VCaP (cell line): ENCODE data around the gene DOK6.

Experiments used
- H3K27ac ChIP-seq: fragments of 450-650 bp; 2 replicates; pipeline ENCODE4 v1.5.1; 2017
- CTCF ChIP-seq: fragments of 450-650 bp; conservative IDR thresholded peaks from 2 replicates; pipeline ENCODE4 v1.5.1; 2017; ENCODE audit warnings: mild to moderate bottlenecking, moderate library complexity

The DOK6 gene

GRCh38 chr18:69401226-69401971 lies 711 bp downstream of the DOK6 start:
- no peak for TF ChIP-seq CTCF
- no peak overlapping the region for H3K27ac ChIP-seq

DNA sequence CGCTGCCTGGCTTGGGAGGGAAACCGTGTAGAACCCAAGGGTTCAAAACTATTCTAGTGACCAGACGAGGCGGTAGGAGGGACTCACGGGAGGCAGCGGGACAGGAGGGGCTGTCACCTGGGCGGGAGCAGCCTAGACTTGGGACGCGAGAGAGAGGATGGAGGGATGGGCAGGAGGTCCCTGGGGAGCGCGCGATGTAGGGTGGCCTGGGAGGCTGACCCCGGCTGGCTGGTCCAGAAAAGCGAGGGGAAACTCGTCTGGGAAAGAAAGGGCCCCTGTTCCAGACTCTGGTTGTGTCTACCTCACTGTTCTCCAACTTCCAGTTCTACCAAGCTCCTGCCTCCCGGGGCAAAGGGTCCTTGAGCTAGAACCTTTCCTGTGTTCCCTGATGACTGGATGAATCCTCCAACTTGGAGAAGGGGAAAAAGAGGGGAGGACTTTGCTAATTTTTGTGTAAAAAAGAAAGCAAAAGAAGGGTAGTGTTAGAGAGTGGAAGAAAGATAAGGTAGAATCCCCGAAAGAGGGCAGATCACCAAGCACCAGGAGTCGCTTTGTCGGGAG lies 1.4 kb downstream of the DOK6 start:
- no peak overlapping the region for H3K27ac ChIP-seq
- no peak for TF ChIP-seq CTCF

DNA sequence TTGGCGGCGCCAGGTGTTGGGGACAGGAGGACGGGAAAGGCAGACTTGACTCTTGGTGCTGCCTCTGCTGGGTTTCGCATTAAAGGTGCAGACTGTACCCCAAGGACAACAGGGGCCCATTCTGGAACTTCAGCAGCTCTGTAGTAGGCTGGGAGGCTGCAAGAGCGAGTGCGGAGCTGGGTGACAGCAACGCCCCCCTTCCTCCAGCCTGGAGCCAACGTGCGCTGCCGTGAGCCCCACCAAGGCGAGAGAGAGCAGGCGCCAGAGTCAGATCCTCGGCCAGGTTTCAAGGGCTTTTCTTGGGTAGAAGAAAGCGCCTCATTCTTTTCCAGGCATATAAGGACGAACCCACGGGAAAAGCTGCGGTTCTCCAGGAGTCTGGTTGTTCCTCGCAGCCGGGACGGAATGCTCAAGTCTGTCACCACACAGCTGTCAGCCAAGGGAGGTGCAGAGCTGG lies 1.9 kb downstream of the DOK6 start:
- TF ChIP-seq CTCF, result no peak
- no peak overlapping the region for H3K27ac ChIP-seq

GRCh38 chr18:69408522-69408921 lies 7.8 kb downstream of the DOK6 start:
- no peak overlapping the region for H3K27ac ChIP-seq

DNA sequence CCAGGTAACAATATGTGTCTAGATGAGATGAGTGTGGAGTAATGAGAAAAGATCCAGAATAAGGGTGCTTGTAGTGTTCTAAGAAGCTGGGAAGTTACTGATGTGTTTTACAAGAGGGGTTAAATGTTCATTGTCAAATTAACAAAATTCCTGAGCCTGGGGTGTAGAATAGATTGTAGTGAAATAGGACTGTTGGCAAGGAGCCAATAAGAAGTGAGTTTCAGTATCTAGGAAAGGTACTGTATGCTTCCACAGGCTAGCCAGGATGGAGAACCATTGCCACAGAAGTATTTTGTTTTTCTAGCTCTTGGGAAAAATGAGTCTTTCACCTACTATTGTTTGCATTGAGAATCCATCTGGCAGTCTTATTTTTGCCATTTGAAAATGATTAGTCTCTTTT lies 10.5 kb downstream of the DOK6 start:
- H3K27ac ChIP-seq, result no peak overlapping the region

More at GRCh38 chr18:69408522-69408921, 7.8 kb downstream of the DOK6 start:
- no peak for TF ChIP-seq CTCF

DNA sequence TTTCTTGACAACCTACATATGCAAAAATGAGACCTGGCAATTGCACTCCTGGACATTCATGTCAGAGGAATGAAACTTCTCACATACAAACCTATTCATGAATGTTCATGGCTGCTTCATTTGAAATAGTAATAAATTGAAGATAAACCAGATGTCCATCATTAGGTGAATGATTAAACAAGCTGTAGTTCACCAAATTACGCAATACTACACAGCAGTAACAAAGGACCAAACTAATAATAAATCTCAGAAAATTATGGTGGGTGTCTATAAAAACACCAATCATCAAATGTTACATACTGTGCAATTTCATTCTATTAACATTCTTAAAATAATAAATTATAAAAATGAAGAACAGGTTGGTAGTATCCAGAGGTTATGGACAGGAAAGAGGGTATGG lies 13.5 kb downstream of the DOK6 start:
- H3K27ac ChIP-seq, result no peak overlapping the region
- no peak for TF ChIP-seq CTCF

More for the DNA sequence above, 10.5 kb downstream of the DOK6 start:
- no peak for TF ChIP-seq CTCF

- TF ChIP-seq CTCF, result no peak
- H3K27ac ChIP-seq, result no peak overlapping the region
Measured at GRCh38 chr18:69432847-69433246, 32.2 kb downstream of the DOK6 start.
